GM19328 (cell line): ENCODE measurements around the gene TAS2R60.
"Not testable (repeated sequence)": the region's sequence is repeated elsewhere in the genome, so short reads cannot be mapped to it uniquely, and the experiment has no call there.

Experiments
- ATAC-seq: cut with Tn5 transposase; IDR thresholded peaks from one replicate; pipeline ENCODE4 v1.9.1; 2021; ENCODE audit warnings: mild to moderate bottlenecking, moderate library complexity; ENCODE audit not compliant: unreplicated experiment

The TAS2R60 gene

GRCh38 chr7:143467724-143468123 lies 24.5 kb downstream of the TAS2R60 start:
- ATAC-seq, result no peak

GRCh38 chr7:143472071-143472689 lies 28.9 kb downstream of the TAS2R60 start:
- not testable (repeated sequence) for ATAC-seq

GRCh38 chr7:143477501-143478150 lies 34.4 kb downstream of the TAS2R60 start, which contains the start of gene TAS2R41:
TAS2R41 (plus strand) TSS chr7:143477873; CDS start chr7:143477873, 0 bp downstream.
- no peak for ATAC-seq

- ATAC-seq, result no peak
Measured at GRCh38 chr7:143479055-143479766, 36.0 kb downstream of the TAS2R60 start.

GRCh38 chr7:143480501-143480900 lies 37.2 kb downstream of the TAS2R60 start:
- no peak for ATAC-seq

GRCh38 chr7:143484119-143484518 lies 40.9 kb downstream of the TAS2R60 start:
- no peak for ATAC-seq

- ATAC-seq, result no peak
Measured at GRCh38 chr7:143485094-143485493, 41.8 kb downstream of the TAS2R60 start.

GRCh38 chr7:143485500-143485899 lies 42.2 kb downstream of the TAS2R60 start:
- ATAC-seq, result no peak

GRCh38 chr7:143486266-143486665 lies 43.0 kb downstream of the TAS2R60 start:
- ATAC-seq, result not testable (repeated sequence)

- no peak for ATAC-seq
Measured at GRCh38 chr7:143487061-143487460, 43.8 kb downstream of the TAS2R60 start.

- no peak for ATAC-seq
Measured at GRCh38 chr7:143487566-143487965, 44.3 kb downstream of the TAS2R60 start.

GRCh38 chr7:143490717-143491306 lies 47.6 kb downstream of the TAS2R60 start:
- ATAC-seq, result no peak

GRCh38 chr7:143492043-143492471 lies 48.8 kb downstream of the TAS2R60 start:
- ATAC-seq, result no peak

GRCh38 chr7:143492799-143493739 lies 49.8 kb downstream of the TAS2R60 start:
- ATAC-seq, result no peak

- ATAC-seq, result no peak
Measured at GRCh38 chr7:143493751-143494150, 50.5 kb downstream of the TAS2R60 start.
